GM21529 (cell line): ENCODE measurements around the gene BMP10.

ENCODE experiments used
- ATAC-seq: cut with Tn5 transposase; IDR thresholded peaks from one replicate; pipeline ENCODE4 v1.9.1; 2021; ENCODE audit not compliant: unreplicated experiment

Gene BMP10

DNA sequence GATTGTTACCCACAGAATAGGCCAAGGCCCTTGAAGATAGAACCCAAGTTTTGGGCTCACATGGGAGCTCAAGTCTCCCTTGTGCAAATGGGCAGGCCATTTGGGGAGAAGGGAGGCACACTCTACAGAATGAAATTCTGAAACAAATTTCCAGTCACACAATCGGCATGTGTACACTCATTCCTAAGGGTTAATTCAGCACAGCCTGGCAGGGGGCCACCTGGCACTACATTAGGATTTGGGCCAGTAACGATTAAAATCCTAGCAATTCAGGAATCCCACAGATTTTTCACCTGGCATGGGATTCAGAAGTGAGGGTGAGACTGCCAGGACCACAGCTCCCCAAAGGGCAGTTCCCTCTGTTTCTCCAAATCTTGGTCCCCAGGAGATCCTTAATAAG, 46.4 kb downstream of the BMP10 start:
- no peak for ATAC-seq

DNA sequence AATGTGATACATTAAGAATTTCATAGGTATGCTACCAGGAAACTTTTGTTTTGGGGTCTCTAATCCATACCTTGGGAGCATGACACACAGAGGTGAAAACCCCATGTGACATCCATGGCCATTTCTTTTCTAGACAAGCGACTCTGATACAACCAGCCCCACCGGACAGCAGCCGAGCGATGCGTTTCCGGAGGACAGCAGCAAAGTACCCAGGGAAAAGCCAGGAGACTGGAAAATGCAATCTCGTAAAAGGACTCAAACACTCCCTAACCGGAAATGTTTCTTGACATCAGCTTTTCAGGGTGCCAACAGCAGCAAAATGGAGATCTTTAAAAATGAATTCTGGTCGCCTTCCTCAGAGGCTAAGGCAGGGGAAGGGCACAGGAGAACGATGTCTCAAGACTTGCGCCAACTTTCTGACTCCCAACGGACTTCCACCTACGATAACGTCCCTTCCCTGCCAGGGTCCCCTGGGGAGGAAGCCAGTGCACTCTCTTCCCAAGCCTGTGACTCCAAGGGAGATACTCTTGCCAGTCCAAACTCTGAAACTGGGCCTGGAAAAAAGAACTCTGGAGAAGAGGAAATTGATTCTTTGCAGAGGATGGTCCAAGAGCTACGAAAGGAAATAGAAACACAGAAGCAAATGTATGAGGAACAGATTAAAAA, 48.9 kb downstream of the BMP10 start:
- no peak for ATAC-seq

DNA sequence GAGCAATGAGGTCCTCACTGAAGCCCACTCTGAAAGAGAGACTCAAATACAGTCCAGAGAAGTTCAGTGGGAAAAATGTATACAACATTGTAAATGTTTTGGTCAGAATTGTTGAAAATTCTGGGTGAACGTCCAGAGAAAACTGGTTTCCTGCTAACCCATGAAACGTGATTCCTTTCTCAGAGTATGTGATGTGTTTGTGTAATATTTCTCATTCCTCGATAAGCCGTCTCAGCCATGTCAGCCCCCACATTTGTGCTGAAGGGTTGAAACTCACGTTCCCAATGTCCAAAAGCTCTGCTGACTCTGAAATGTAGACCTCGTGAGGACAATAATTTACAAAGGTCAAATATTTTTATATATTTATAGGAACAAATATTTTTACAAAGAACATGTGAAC, 51.6 kb downstream of the BMP10 start:
- no peak for ATAC-seq

DNA sequence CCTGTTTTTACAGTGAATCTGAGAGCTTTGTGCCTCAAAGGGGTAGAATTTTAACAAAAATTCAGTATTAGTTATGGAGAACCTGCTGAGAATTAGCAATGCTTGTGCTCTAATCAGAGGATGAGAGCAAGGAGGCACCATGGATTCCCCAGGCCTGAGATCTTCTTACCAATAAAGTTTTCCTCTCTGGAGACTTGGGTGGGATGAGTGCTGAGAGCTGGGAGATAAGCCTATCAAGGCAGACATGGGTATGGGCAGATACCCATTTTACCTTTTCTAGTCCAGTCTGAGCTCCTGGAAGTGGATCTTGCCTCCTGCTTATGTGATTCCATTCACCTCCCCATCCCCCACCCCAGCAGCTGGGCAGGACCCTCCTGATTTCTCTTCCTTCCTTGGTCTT, 53.9 kb downstream of the BMP10 start:
- no peak for ATAC-seq
